ENCODE results near the gene PIM3.

- TF ChIP-seq CTCF (IDR thresholded peaks at IDR 0.05): no peak
- no peak for TF ChIP-seq POLR2A (IDR thresholded peaks at IDR 0.05)
These were observed 44.3 kb downstream of the PIM3 start for GRCh38 chr22:50004918-50005317.
